OCI-LY1 (cell line): ENCODE measurements around the gene LIMS3.
"Not testable (repeated sequence)": the region's sequence is repeated elsewhere in the genome, so short reads cannot be mapped to it uniquely, and the experiment has no call there.

Experiments used
- CTCF ChIP-seq: fragments of 200-600 bp; sonication (generic), shearing (Covaris generic); IDR thresholded peaks from 2 replicates; pipeline ENCODE4 v1.5.1; 2017; ENCODE audit warnings: mild to moderate bottlenecking, antibody characterized with exemption, low read length, moderate library complexity, mixed read lengths
- EZH2 ChIP-seq: fragments of 200-600 bp; sonication (generic), shearing (Covaris generic); IDR thresholded peaks from 2 replicates; pipeline ENCODE4 v1.8.0; 2017; ENCODE audit warnings: borderline replicate concordance, mixed run types, mild to moderate bottlenecking, antibody characterized with exemption, low read length, moderate library complexity, mixed read lengths

- TF ChIP-seq CTCF, EZH2: not testable (repeated sequence)
Measured at GRCh38 chr2:109871129-109871751, 27.2 kb upstream of the LIMS3 start.
